Measurements from ENCODE around the gene ADTRP. TPM values are rescaled to one million over a fixed set of nuclear protein-coding genes. Genes with fewer than 3 reads are reported as not detected.

The ADTRP gene
- total RNA-seq, 1 donor from 2014 or later = 0.90 TPM

GRCh38 chr6:11758878-11759277 lies 19.7 kb downstream of the ADTRP start:
- DNase-seq (ENCODE audit: low read depth in 2 of 2) = no peak

GRCh38 chr6:11756726-11757125 lies 21.9 kb downstream of the ADTRP start:
- no peak for DNase-seq (ENCODE audit: low read depth in 2 of 2)

GRCh38 chr6:11756292-11756691 lies 22.3 kb downstream of the ADTRP start:
- no peak for DNase-seq (ENCODE audit: low read depth in 2 of 2)

GRCh38 chr6:11755725-11756124 lies 22.9 kb downstream of the ADTRP start:
- DNase-seq (ENCODE audit: low read depth in 2 of 2) = no peak

- DNase-seq (ENCODE audit: low read depth in 2 of 2) = peak in 1 of 2 donors; percentile 28
These were observed 23.9 kb downstream of the ADTRP start for GRCh38 chr6:11754625-11755271.

- no peak for DNase-seq (ENCODE audit: low read depth in 2 of 2)
These were observed 24.8 kb downstream of the ADTRP start for GRCh38 chr6:11753798-11754197.

GRCh38 chr6:11752360-11752759 lies 26.2 kb downstream of the ADTRP start:
- DNase-seq (ENCODE audit: low read depth in 2 of 2) = no peak

- DNase-seq (ENCODE audit: low read depth in 2 of 2) = no peak
These were observed 27.9 kb downstream of the ADTRP start for GRCh38 chr6:11750682-11751081.

- DNase-seq (ENCODE audit: low read depth in 2 of 2) = no peak
These were observed 29.9 kb downstream of the ADTRP start for GRCh38 chr6:11748591-11749210.

- DNase-seq (ENCODE audit: low read depth in 2 of 2) = no peak
These were observed 31.6 kb downstream of the ADTRP start for GRCh38 chr6:11747021-11747420.

GRCh38 chr6:11744753-11745152 lies 33.9 kb downstream of the ADTRP start:
- peak; percentile 79 to 96 for DNase-seq (ENCODE audit: low read depth in 2 of 2)

- DNase-seq (ENCODE audit: low read depth in 2 of 2) = no peak
These were observed 34.5 kb downstream of the ADTRP start for GRCh38 chr6:11744101-11744500.

GRCh38 chr6:11740875-11741274 lies 37.7 kb downstream of the ADTRP start:
- no peak for DNase-seq (ENCODE audit: low read depth in 2 of 2)

- DNase-seq (ENCODE audit: low read depth in 2 of 2) = peak; percentile 42 to 48
These were observed 39.8 kb downstream of the ADTRP start for GRCh38 chr6:11738661-11739375.

GRCh38 chr6:11738234-11738633 lies 40.4 kb downstream of the ADTRP start:
- DNase-seq (ENCODE audit: low read depth in 2 of 2) = no peak

GRCh38 chr6:11736601-11737000 lies 42.0 kb downstream of the ADTRP start:
- DNase-seq (ENCODE audit: low read depth in 2 of 2) = no peak

- no peak for DNase-seq (ENCODE audit: low read depth in 2 of 2)
These were observed 43.6 kb downstream of the ADTRP start for GRCh38 chr6:11734861-11735613.

- DNase-seq (ENCODE audit: low read depth in 2 of 2) = peak; percentile 60 to 62
These were observed 46.5 kb downstream of the ADTRP start for GRCh38 chr6:11732036-11732631.

GRCh38 chr6:11731423-11731822 lies 47.2 kb downstream of the ADTRP start:
- no peak for DNase-seq (ENCODE audit: low read depth in 2 of 2)

- no peak for DNase-seq (ENCODE audit: low read depth in 2 of 2)
These were observed 48.0 kb downstream of the ADTRP start for GRCh38 chr6:11730641-11731040.

GRCh38 chr6:11729076-11729475 lies 49.5 kb downstream of the ADTRP start:
- DNase-seq (ENCODE audit: low read depth in 2 of 2) = no peak
